GM20431 (cell line): ENCODE measurements around the gene CCDC187.

Experiments
- in situ Hi-C: fragments of 300-500 bp; cut with MseI, MboI; formaldehyde crosslinking; loops from one replicate; pipeline ENCODE4 v1.15.0; 2020; ENCODE audit warnings: low sequenced_read_pairs; ENCODE audit not compliant: unreplicated experiment

The CCDC187 gene

GRCh38 chr9:136340356-136341041 lies 36.6 kb upstream of the CCDC187 start:
- in situ Hi-C loops: no loop called here

GRCh38 chr9:136339958-136340310 lies 36.0 kb upstream of the CCDC187 start:
- in situ Hi-C loops: no loop called here

GRCh38 chr9:136339173-136339957 lies 35.5 kb upstream of the CCDC187 start:
- in situ Hi-C loops: no loop called here

GRCh38 chr9:136338511-136338910 lies 34.6 kb upstream of the CCDC187 start:
- in situ Hi-C loops: no loop called here

DNA sequence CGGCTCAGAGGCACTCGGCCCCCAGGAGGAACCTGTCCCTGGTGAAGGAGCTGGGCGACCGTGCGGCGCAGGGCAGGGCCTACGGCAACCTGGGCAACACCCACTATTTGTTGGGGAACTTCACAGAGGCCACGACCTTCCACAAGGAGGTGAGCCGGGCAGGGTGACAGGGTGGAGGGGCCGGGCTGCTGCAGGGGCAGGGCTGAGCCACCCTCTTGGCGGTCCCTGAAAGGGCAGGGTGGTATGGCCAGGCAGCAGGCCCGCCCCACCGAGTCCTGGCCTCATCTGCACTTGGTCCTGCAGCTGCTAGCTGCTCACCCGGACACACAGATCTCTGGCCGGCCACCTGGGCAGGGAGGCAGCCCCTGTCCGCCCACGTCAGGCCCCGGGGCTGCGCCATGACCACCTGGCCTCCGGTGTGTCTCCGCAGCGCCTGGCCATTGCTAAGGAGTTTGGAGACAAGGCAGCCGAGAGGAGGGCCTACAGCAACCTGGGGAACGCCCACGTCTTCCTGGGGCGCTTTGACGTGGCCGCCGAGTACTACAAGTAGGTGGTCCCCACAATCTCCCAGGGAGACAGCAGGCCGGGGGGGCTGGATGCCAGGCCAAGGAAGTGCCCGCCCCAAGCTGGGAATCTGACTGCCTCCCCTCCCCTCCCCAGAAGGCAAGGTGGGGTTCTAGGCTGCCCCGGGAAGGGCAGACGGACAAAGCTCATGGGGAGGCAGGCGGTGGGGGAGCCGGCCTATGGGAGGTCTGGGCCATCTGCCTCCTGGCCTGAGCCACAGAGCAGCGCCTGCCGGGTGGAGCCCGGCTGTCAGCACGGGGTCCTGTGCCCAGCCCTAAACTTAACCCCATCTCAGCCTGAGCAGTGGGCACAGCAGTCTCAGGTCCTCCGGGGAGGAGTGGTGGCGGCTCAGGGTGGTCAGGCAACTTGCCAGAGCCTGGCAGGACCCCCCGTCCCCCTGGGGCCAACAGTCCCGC lies 33.8 kb upstream of the CCDC187 start:
- in situ Hi-C loops: no loop called here

DNA sequence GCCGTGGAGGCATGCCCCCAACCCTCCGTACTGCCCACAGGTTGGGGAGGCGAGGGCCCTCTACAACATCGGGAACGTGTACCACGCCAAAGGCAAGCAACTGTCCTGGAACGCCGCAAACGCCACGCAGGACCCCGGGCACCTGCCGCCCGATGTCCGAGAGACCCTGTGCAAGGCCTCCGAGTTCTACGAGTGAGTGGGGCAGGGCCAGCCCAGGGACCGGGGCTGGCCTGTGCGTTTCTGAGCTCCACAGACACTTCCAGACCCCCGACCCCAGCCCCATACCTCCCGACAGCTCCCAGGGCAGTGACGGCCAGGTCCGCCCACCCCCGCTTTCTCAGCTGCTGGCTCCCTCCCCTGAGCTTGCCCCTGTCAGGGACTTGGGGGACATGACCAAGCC lies 33.0 kb upstream of the CCDC187 start:
- in situ Hi-C loops: no loop called here

DNA sequence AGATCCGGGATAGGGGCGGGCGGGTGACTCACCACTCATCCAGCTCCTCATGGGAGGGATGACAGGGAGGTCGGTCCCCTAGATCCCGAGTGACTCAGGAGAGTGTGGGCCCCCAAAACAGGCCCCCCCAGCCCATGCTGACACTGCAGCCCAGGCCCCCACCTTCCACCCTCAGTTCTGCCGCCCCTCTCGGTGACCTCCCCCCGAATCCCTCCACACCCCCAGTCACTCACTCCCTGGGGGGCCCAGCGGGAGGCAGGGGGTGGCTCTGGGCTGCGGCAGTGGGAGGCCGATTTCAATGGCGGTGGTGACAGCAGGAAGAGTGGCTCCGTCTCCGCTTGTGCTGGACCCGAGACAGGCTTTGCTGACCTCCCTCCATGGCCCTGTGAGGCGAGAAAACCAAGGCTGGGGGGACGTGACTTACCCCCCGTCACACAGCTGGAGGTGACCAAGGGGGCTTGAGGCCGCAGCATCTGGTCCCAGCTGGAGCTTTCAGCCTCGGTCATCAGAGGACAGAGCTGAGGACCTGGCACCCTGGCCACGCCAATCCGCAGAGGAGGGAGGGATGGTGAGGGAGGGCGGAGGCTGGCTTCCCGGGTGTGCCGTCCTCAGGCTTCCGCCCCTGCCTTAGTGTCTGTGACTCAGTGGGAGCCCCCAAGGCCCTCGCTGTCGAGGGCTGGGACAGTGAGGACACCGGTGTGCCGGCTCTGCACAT lies 32.4 kb upstream of the CCDC187 start:
- in situ Hi-C loops: no loop called here

DNA sequence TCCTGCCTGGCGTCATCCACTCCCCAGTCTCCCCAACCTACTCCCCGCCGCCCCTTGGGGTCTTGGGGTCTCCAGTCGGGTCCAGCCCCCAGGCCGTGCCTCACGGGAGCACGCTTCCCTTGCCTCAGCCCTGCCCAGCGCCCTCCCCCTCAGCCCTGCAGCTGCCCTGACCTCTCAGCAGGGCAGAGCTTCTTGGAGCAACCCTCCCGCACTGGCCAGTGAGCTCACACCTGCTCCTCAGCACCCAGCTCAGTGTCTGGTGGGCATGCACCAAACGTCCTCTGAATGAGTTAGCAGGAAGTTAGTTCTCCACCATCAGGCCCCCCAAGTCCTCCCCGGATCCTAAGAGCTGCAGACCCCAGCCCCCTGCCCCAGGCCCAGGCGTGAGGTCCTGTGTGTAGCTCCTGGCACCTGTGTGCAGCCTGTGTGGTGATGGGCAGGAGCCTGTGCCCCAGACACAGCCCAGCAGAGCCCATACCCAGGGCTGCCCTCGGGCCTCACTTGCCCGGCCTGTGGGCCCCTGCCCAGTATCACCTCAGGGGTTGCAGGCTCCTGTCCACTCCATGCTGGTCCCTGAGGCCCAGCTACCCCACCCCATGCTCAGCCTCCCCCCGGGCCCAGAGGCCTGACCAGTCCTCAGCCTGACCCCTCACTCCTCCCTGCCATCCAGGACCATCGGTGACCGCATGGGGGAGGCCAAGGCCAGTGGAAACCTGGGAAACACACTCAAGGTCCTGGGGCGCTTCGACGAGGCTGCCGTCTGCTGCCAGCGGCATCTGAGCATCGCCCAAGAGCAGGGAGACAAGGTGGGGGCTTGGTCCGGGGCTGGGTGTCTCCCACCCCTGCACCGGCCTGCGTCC lies 31.6 kb upstream of the CCDC187 start:
- in situ Hi-C loops: no loop called here

GRCh38 chr9:136334541-136334940 lies 30.6 kb upstream of the CCDC187 start:
- in situ Hi-C loops: no loop called here

DNA sequence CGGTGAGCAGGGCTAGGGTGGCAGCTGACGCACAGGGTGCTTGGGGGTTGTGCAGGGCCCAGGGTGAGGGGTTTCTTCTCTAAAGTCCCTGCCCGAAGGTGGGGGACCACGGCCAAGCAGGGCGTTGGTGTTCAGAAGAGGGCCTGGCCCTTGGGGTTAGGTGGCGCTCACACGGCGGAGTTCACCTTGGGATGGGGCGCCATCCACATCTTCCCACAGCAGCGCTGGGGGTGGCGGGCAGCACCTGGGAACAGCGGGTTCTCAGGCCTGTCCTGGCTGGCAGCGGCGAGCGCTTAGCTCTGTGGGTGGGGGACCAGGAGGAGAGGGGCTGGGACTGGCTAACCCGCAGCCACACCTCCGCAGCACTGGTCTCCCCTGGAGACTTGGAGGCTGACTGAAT lies 29.6 kb upstream of the CCDC187 start:
- in situ Hi-C loops: no loop called here

- in situ Hi-C loops: no loop called here
These were observed 29.2 kb upstream of the CCDC187 start for GRCh38 chr9:136333045-136333444.

- in situ Hi-C loops: no loop called here
These were observed 28.6 kb upstream of the CCDC187 start for GRCh38 chr9:136332482-136332983.

DNA sequence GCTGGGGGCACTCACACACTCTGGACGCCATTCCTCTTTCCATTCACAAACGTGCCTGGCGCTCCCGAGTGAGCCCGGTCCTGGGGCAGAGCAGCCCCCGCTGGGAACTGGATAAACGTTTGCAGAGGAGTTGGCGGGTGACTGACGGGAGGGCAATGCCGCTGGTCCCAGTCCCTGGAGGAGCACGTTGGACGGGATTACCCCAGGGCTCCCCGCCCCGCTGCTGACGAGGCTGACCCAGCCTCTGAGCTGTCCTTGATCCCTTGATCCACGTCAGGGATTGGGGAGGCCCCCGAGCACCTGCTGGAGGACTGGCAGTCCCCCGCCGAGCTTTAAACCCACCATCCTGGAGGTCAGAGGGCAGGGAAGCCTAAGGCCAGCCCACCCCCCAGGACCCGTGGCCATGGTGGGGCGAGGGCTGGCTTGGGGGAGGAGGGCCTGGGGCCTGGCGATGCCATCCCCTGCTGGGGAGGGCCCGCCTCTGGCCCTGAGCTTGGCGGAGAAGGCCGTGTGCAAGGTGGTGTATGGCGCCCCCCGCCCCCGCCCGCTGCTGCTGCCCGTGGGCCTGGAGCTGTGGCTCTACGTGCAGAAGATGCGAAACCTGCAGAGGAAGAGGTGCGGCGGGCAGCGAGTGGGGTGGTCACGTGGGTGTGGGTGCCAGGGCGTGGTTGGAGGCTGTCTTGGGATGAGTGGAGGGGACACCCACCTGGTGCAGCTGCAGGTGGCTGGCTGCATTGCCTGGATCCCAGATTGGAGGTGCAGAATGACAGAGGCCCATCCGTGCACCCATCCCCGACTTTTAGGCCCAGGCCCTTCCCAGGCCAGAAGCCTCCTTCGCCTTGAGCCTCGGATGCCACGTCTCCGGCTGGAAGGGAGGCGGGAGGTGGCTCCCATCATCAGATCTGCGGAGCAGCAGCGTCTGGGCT lies 27.9 kb upstream of the CCDC187 start:
- in situ Hi-C loops: no loop called here

DNA sequence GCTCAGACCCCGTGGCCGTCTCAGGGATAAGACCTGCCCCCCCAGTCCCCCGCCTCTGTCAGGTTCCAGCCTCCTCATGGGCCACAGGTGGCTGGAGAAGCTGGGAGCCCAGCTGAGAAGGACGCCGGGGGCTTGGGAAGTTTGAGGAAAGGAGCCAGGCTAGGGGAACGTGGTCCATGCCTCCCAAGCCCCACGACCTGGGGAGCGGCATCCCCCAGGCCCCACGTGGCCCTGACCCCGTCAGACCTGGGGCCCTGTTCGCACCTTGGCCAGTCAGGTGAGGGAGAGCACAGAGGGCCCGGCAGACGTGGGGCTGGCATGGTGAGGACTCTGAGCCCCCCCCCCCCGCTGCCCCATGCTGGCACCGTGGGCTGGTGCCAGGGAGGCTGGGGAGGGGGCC lies 27.1 kb upstream of the CCDC187 start:
- in situ Hi-C loops: no loop called here

GRCh38 chr9:136330406-136330990 lies 26.6 kb upstream of the CCDC187 start:
- in situ Hi-C loops: no loop called here

DNA sequence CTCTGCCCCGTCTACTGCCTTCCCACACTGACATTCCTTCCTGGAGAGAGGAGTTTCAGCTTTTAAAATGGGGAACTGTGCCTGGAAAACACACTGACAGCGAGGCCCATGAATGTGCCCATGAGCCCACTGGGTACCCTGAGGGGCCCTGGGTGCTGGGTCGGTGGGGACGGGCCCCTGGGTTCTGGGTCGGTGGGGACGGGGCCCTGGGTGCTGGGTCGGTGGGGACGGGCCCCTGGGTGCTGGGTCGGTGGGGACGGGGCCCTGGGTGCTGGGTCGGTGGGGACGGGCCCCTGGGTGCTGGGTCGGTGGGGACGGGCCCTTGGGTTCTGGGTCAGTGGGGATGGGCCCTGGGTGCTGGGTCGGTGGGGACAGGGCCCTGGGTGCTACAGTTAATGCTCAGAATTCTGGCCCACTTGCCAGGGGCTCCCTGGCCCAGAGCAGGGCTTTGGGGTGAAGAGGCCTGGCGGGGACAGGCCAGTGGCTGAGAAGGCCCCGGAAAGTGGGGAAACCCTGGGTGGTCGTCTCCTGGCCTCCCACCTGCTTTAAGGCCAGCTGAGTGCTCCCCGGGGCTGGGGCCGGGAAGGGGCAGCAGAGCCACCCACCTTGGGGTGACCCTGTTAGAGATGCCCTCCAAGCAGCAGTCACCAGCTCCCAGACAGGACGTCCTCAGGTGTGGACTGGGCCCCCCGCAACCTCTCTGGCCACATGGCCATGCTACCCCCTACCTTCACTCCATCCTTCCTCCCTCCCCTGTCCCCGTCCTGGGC lies 25.9 kb upstream of the CCDC187 start:
- in situ Hi-C loops: no loop called here

- in situ Hi-C loops: no loop called here
These were observed 25.3 kb upstream of the CCDC187 start for GRCh38 chr9:136329211-136329627.
